ENCODE results near the gene VSIG2.

GRCh38 chr11:124707829-124708228 is 44.2 kb downstream of the VSIG2 start:
- TF ChIP-seq, protein P1, sequence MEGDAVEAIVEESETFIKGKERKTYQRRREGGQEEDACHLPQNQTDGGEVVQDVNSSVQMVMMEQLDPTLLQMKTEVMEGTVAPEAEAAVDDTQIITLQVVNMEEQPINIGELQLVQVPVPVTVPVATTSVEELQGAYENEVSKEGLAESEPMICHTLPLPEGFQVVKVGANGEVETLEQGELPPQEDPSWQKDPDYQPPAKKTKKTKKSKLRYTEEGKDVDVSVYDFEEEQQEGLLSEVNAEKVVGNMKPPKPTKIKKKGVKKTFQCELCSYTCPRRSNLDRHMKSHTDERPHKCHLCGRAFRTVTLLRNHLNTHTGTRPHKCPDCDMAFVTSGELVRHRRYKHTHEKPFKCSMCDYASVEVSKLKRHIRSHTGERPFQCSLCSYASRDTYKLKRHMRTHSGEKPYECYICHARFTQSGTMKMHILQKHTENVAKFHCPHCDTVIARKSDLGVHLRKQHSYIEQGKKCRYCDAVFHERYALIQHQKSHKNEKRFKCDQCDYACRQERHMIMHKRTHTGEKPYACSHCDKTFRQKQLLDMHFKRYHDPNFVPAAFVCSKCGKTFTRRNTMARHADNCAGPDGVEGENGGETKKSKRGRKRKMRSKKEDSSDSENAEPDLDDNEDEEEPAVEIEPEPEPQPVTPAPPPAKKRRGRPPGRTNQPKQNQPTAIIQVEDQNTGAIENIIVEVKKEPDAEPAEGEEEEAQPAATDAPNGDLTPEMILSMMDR (IDR thresholded peaks at IDR 0.05): no peak
- no peak for TF ChIP-seq POLR2A (IDR thresholded peaks at IDR 0.05)
